Stomach smooth muscle (tissue), 2 donors: ENCODE measurements around the gene TCEANC2.
"Not testable (repeated sequence)": the region's sequence is repeated elsewhere in the genome, so short reads cannot be mapped to it uniquely, and the experiment has no call there.

Experiments used
- H3K27ac ChIP-seq: one replicate; pipeline ENCODE4 v1.7.0; 2013; ENCODE audit warnings: mild to moderate bottlenecking, low read length, inconsistent platforms
- H3K27me3 ChIP-seq, 2 donors: one replicate each; pipeline ENCODE4 v1.7.0; 2013; ENCODE audit warnings: low read length in 2 of 2; ENCODE audit not compliant: insufficient read depth in 2 of 2, control insufficient read depth in 1 of 2
- H3K36me3 ChIP-seq, 2 donors: one replicate each; pipeline ENCODE4 v1.7.0; 2013; ENCODE audit warnings: low read length in 2 of 2; ENCODE audit not compliant: control insufficient read depth in 2 of 2, insufficient read depth in 2 of 2
- H3K4me1 ChIP-seq: one replicate; pipeline ENCODE4 v1.7.0; 2013; ENCODE audit warnings: low read length; ENCODE audit not compliant: control insufficient read depth, insufficient read depth
- H3K4me3 ChIP-seq, 2 donors: one replicate each; pipeline ENCODE4 v1.7.0; 2013; ENCODE audit warnings: low read length in 2 of 2
- H3K9ac ChIP-seq, 2 donors: one replicate each; pipeline ENCODE4 v1.7.0; 2013; ENCODE audit warnings: low read length in 2 of 2, mild to moderate bottlenecking in 1 of 2
- H3K9me3 ChIP-seq, 2 donors: one replicate each; pipeline ENCODE4 v1.7.0; 2013; ENCODE audit warnings: low read length in 2 of 2; ENCODE audit not compliant: control insufficient read depth in 2 of 2
- donor health status: healthy.
- donor health status: Pancreatic carcinoma.

The TCEANC2 gene

DNA sequence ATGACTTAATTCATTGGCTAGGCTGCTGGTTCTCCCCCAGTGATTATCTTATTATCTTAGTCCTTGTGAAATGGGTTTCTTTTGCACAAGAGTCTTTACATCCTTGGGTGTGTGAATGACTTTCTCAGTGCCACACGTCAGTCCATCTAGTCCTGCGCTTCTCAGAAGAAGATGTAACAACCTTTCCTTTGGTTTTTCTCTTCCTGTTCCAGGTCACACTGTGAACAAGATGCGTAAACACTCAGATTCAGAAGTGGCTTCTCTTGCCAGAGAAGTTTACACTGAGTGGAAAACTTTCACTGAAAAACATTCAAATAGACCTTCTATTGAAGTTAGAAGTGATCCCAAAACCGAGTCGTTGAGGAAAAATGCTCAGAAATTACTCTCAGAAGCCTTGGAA lies 35.0 kb downstream of the TCEANC2 start:
- H3K4me1 ChIP-seq: no peaks in the 10 kb centered on the region
- H3K9me3 ChIP-seq: no peaks in the 10 kb centered on the region
- no peaks in the 10 kb centered on the region for H3K27me3 ChIP-seq
- H3K36me3 ChIP-seq: peaks cover 0 to 2% of the 10 kb centered on the region in 2 donors
- H3K27ac ChIP-seq: no peak overlapping the region
- no peak overlapping the region for H3K4me3 ChIP-seq
- H3K9ac ChIP-seq: no peak overlapping the region

DNA sequence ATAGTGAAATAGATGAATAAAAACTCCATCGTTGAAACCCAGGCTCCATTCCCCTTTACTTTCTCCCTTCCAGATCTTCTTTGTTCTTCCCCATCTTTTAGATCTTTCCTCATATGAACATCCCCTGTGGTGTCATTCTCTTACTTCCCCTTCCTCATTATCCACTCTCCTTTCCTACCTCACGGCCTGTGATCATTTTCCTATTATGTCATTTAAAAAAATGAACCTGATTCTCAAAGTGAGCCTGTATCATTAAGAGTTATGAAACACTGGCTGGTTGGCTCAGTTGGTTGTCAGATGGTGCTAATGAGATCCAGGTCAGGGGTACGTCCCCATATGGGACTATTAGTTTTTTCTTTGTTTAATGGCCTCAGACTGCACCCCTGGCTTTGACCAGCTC lies 38.3 kb downstream of the TCEANC2 start:
- no peaks in the 10 kb centered on the region for H3K27me3 ChIP-seq
- no peaks in the 10 kb centered on the region for H3K9me3 ChIP-seq
- H3K36me3 ChIP-seq: peaks cover 0 to 2% of the 10 kb centered on the region in 2 donors
- H3K9ac ChIP-seq: no peak overlapping the region
- H3K27ac ChIP-seq: no peak overlapping the region
- no peaks in the 10 kb centered on the region for H3K4me1 ChIP-seq
- no peak overlapping the region for H3K4me3 ChIP-seq

DNA sequence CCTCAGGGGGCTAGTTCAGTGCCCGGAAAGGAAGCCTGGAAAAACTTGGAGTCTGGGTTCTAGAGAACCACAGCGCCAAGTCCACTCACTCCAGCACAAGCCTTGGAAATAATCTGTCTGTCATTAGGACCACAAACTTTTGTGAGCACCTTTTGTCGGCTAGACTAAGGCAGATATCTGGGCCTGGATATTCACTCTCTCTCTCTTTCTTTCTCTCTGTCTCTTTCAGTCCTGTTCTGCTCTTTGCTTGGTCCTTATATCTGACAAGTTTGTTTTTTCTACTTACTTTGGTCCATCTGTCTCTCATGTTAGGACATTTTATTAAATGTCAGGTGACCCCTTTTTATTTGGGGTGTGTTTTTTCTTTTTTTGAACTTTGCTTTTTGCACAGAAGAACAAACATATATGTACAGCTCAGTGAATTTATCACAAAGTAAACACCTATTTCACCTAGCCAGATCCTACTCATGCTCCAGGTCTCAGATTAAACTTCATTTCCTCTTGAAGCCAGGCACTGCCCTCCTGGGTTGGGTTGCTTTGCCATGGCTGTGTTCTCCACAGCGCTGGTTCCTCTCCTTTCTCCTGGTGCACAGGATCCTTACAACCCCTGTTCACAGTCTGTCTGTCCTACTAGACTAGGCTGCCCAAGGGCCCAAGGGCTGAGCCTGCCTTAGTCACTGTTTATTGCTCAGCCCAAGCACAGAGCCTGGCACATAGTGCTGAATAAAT lies 40.8 kb downstream of the TCEANC2 start:
- Histone ChIP-seq H3K27ac (no peak overlapping the region), H3K4me3 (no peak overlapping the region), H3K9ac (no peak overlapping the region), H3K9me3 (no peaks in the 10 kb centered on the region), H3K36me3 (peaks cover 0 to 2% of the 10 kb centered on the region in 2 donors), H3K4me1 (no peaks in the 10 kb centered on the region), H3K27me3 (no peaks in the 10 kb centered on the region)

DNA sequence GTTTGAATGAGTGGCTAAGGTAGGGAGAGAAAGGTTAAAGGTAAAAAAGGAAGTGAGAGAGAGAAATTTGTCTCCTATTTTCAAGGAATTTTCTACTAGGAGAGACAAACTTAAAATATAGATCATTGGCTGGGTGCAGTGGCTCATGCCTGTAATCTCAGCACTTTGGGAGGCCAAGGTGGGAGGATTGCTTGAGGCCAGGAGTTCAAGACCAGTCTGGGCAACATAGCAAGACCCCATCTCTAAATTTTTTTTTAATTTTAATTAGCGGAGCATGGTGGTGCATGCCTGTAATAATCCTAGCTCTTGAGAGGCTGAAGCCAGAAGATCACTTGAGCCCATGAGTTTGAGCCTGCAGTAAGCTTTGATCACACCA lies 41.3 kb downstream of the TCEANC2 start:
- not testable (repeated sequence) for H3K9me3 ChIP-seq, H3K4me3 ChIP-seq, H3K4me1 ChIP-seq, H3K36me3 ChIP-seq, H3K9ac ChIP-seq, H3K27ac ChIP-seq, H3K27me3 ChIP-seq

DNA sequence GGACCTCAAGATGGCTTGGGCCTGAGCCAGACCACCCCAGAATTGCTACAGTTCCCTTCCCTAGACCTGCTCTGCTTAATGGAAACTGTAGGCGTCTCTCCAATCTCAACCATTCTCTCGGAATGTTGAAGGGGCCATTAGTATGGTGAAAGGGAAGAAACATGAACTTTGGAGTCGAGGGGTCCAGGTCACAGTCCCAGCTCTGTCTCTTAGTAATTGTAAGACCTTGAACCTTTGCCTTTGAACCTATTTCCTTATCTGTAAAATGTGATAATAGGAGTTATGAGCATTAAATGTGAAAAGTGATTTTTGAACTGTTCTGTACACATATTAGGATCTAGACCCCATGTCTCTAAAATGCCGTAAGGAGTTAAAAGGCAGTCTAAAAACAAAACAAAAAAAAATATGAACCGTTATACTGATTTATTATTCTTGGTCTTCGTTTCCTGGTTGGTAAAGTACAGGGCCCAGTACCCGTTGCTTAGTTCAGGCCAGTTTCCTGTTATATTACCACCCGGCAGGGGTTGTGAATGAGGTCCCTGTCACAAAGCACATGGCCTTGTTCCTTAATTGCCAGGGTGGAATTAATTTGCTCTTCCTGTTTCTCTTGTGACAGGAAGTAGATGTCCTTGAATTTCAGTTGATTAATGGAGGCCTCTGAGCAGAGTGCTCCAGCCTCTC lies 42.3 kb downstream of the TCEANC2 start:
- Histone ChIP-seq H3K27me3 (no peaks in the 10 kb centered on the region), H3K27ac (no peak overlapping the region), H3K4me1 (no peaks in the 10 kb centered on the region), H3K9me3 (no peaks in the 10 kb centered on the region), H3K9ac (no peak overlapping the region), H3K4me3 (no peak overlapping the region), H3K36me3 (peaks cover 0 to 2% of the 10 kb centered on the region in 2 donors)

DNA sequence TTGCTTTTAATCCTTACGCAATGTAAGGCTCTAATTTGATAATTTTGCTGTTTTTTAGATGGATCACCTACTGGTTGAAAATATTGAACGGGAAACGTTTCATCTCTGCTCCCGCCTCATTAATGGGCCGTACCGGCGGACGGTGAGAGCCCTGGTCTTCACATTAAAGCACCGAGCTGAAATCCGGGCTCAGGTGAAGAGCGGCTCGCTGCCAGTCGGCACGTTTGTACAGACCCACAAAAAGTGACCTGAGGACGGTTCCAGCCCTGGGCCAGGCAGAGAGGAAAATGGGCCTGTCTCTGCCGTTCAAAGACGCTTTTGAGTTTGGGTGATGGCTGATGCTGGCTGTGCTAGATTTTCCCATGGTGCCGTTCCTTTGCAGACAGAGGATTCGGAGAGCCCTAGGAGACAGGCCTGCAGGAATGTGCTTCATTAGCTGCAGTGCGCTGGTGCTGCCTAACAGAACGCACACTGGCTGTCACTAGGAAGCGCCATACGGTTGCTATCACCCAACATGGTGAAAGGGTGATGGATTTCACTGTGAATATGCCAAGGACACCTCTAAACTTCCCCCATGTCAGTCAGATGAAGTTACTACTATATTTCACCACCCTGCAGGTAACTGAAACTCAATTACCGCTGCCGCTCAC lies 42.9 kb downstream of the TCEANC2 start:
- H3K27me3 ChIP-seq: no peaks in the 10 kb centered on the region
- H3K27ac ChIP-seq: no peak overlapping the region
- peaks cover 0 to 2% of the 10 kb centered on the region in 2 donors for H3K36me3 ChIP-seq
- no peaks in the 10 kb centered on the region for H3K4me1 ChIP-seq
- no peak overlapping the region for H3K4me3 ChIP-seq
- H3K9me3 ChIP-seq: no peaks in the 10 kb centered on the region
- no peak overlapping the region for H3K9ac ChIP-seq

DNA sequence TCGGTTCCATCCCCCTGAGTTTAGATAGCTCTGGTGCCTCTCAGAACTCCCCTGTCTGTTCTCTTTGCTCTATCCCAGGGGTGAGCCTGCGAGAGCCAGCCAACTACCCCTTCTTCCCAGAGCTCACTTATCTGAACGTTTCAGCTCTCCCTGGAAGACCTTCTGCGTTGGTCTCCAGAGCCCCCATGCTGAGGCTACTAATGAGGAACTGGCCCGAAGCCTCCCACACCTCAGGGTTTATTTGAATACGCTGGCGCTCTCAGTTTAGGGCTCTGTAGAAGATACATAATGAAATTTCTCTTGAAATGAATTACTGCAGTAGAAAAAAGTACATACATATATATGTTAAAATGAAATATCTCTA lies 43.5 kb downstream of the TCEANC2 start:
- no peak overlapping the region for H3K9ac ChIP-seq
- no peaks in the 10 kb centered on the region for H3K4me1 ChIP-seq
- H3K27ac ChIP-seq: no peak overlapping the region

DNA sequence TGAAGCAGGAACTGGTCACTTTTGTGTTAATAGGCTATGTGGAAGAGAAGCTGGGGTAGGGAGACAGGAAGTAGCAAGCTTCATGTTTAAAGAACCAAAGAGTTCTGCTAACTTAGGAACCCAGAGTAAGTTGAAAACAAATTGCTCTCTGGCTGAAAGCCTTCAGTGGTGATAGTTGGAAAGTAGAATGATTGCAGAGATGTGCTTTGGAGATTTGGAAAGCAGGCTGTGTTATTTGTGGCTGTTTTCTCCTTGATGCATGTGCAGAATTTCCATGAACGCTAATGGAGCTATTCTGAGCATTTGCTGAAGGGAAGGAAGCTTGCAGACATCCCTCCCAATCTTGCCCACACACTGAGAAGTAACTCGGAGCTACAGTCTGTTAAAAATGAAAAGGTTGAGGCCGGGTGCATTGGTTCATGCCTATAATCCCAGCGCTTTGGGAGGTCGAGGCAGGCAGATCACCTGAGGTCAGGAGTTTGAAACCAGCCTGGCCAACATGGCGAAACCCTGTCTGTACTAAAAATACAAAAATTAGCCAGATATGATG lies 45.7 kb downstream of the TCEANC2 start:
- H3K4me3 ChIP-seq: no peak overlapping the region
- no peak overlapping the region for H3K27ac ChIP-seq
- peaks cover 0 to 2% of the 10 kb centered on the region in 2 donors for H3K36me3 ChIP-seq
- no peaks in the 10 kb centered on the region for H3K9me3 ChIP-seq
- H3K9ac ChIP-seq: no peak overlapping the region
- H3K4me1 ChIP-seq: no peaks in the 10 kb centered on the region
- H3K27me3 ChIP-seq: no peaks in the 10 kb centered on the region

More for the DNA sequence above, 43.5 kb downstream of the TCEANC2 start:
- Histone ChIP-seq H3K27me3 (no peaks in the 10 kb centered on the region), H3K4me3 (no peak overlapping the region), H3K36me3 (peaks cover 0 to 3% of the 10 kb centered on the region in 2 donors), H3K9me3 (no peaks in the 10 kb centered on the region)

DNA sequence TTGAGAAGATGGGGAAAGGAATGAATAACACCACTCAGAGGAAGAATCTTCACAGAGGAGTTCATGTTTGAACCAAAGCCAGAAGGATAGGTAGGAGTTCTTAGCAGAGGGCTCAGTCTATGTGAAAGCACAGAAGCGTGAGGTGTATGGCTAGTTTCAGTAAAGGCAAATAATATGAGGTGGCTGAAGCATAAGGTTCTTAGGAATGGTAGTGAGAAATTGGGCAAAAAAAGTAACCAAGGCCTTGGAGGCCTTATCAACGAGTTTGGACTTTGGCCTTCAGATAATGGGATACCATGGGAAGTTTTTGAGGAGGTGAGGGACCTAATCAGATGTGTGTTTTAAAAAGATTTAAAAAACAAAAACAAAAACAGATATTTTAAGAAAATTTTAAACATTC lies 47.1 kb downstream of the TCEANC2 start:
- Histone ChIP-seq H3K36me3 (peaks cover 0 to 2% of the 10 kb centered on the region in 2 donors), H3K9ac (no peak overlapping the region), H3K27me3 (no peaks in the 10 kb centered on the region), H3K4me1 (no peaks in the 10 kb centered on the region), H3K9me3 (no peaks in the 10 kb centered on the region), H3K4me3 (no peak overlapping the region), H3K27ac (no peak overlapping the region)

DNA sequence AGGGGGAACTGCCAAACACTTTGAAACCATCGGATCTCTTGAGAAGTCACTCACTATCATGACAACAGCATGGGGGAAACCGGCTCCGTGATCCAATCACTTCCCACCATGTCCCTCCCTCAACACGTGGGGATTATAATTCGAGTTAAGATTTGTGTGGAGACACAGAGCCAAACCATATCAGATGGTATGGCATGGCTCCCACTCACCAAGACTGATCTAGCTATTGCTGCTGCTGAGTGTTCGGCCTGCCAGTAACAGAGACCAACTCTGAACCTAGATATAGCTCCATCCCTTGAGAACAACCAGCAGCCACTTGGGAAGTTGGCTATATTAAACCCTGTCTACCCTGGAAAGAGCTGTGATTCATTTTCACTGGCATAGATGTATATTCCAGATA lies 50.0 kb downstream of the TCEANC2 start:
- H3K9me3 ChIP-seq: no peaks in the 10 kb centered on the region
- H3K4me1 ChIP-seq: no peaks in the 10 kb centered on the region
- H3K27me3 ChIP-seq: no peaks in the 10 kb centered on the region
- H3K27ac ChIP-seq: no peak overlapping the region
- no peak overlapping the region for H3K4me3 ChIP-seq
- H3K9ac ChIP-seq: no peak overlapping the region
- peaks cover 0 to 2% of the 10 kb centered on the region in 2 donors for H3K36me3 ChIP-seq
